A673 (cell line): ENCODE data around the gene TMEM163. TPM values are rescaled to one million over a fixed set of nuclear protein-coding genes. Genes with fewer than 3 reads are reported as not detected.
A peak's percentile ranks its signal among the peaks of the same experiment; 100 is the strongest.

Experiments used
- BruUV-seq: library from RNA; stranded (reverse); fragments of 400-500 nt; replicated peaks from 2 replicates; lab custom pipeline; 2021; lab: Mats Ljungman, UMichigan
- CTCF ChIA-PET: fragments of 300-600 bp; sonication (Branson Sonifier 250); formaldehyde crosslinking; loops from one replicate; lab custom pipeline; 2022; ENCODE audit warnings: antibody characterized with exemption; lab: Charles Lee
- POLR2A ChIA-PET: fragments of 300-600 bp; sonication (Branson Sonifier 250); formaldehyde crosslinking; loops from one replicate; lab custom pipeline; 2022; ENCODE audit warnings: antibody characterized with exemption; ENCODE audit not compliant: low non-redundant PET; lab: Charles Lee
- DNase-seq: peaks from one replicate; pipeline ENCODE4 v3.0.0-alpha.2; 2015; ENCODE audit warnings: low spot score
- H3K27ac ChIP-seq: fragments of 200-600 bp; sonication (generic); 2 replicates; pipeline ENCODE4 v1.5.1; 2016; ENCODE audit warnings: mixed run types, low read depth, mild to moderate bottlenecking, mixed read lengths, antibody characterized with exemption, low read length; ENCODE audit not compliant: poor library complexity, severe bottlenecking
- H3K27me3 ChIP-seq: fragments of 200-600 bp; sonication (generic); replicated peaks from 2 replicates; pipeline ENCODE4 v1.6.1; 2017; ENCODE audit warnings: mixed run types, low read depth, mild to moderate bottlenecking, mixed read lengths, antibody characterized with exemption, low read length; ENCODE audit not compliant: insufficient read depth, poor library complexity
- H3K36me3 ChIP-seq: fragments of 200-600 bp; sonication (generic); 2 replicates; pipeline ENCODE4 v1.6.1; 2016; ENCODE audit warnings: mixed run types, mild to moderate bottlenecking, mixed read lengths, antibody characterized with exemption, low read length; ENCODE audit not compliant: insufficient read depth, poor library complexity, severe bottlenecking
- H3K4me1 ChIP-seq: fragments of 200-600 bp; sonication (generic); 2 replicates; pipeline ENCODE4 v1.6.1; 2017; ENCODE audit warnings: mixed run types, mild to moderate bottlenecking, mixed read lengths, antibody characterized with exemption, low read length; ENCODE audit not compliant: insufficient read depth, poor library complexity, severe bottlenecking
- H3K4me3 ChIP-seq: fragments of 200-600 bp; sonication (generic); 2 replicates; pipeline ENCODE4 v1.5.1; 2016; ENCODE audit warnings: low read depth, mixed run types, mild to moderate bottlenecking, mixed read lengths, low read length; ENCODE audit not compliant: poor library complexity, severe bottlenecking
- H3K9me3 ChIP-seq: fragments of 200-600 bp; sonication (generic); 2 replicates; pipeline ENCODE4 v1.6.1; 2016; ENCODE audit warnings: mixed run types, low read depth, mild to moderate bottlenecking, mixed read lengths, antibody characterized with exemption, low read length; ENCODE audit not compliant: poor library complexity, severe bottlenecking
- CTCF ChIP-seq: fragments of 300-800, 200-600 bp; sonication (generic); conservative IDR thresholded peaks from 2 replicates; pipeline ENCODE4 v1.5.1; 2017; ENCODE audit warnings: low read depth, mild to moderate bottlenecking, antibody characterized with exemption, low read length, moderate library complexity, mixed read lengths
- EZH2 ChIP-seq: fragments of 200-600 bp; sonication (generic); IDR thresholded peaks from 2 replicates; pipeline ENCODE4 v1.6.1; 2017; ENCODE audit warnings: borderline replicate concordance, low read depth, mild to moderate bottlenecking, mixed read lengths, antibody characterized with exemption, low read length; ENCODE audit not compliant: poor library complexity, severe bottlenecking
- intact Hi-C: fragments of 100-400 bp; cut with micrococcal nuclease; formaldehyde crosslinking; loops from one replicate; pipeline ENCODE4 v1.10.0; 2022; ENCODE audit not compliant: unreplicated experiment
- total RNA-seq: library from RNA; stranded (reverse); gene quantifications from 2 replicates; pipeline ENCODE4 v1.2.3, GENCODE V29; 2021

Gene TMEM163
- total RNA-seq, 1 experiment from 2014 or later, result not detected

- POLR2A ChIA-PET, result no interaction called here
- CTCF ChIA-PET, result no interaction called here
- H3K4me1 ChIP-seq, result no peaks in the 10 kb centered on the region
- H3K27me3 ChIP-seq, result peaks cover 34% of the 10 kb centered on the region
- H3K27ac ChIP-seq, result no peak overlapping the region
- BruUV-seq, result no TSS peak
- no peak for DNase-seq
- no peak overlapping the region for H3K4me3 ChIP-seq
- no peaks in the 10 kb centered on the region for H3K36me3 ChIP-seq
- H3K9me3 ChIP-seq, result no peaks in the 10 kb centered on the region
- intact Hi-C loops, result no loop called here
- TF ChIP-seq CTCF (no peak), EZH2 (no peak)
These were observed 225.0 kb downstream of the TMEM163 start for GRCh38 chr2:134493797-134494196.

- H3K4me3 ChIP-seq, result no peak overlapping the region
- H3K36me3 ChIP-seq, result no peaks in the 10 kb centered on the region
- no peak overlapping the region for H3K27ac ChIP-seq
- H3K9me3 ChIP-seq, result no peaks in the 10 kb centered on the region
- DNase-seq, result peak; percentile 23
- ChIA-PET POLR2A (no interaction called here), CTCF (no interaction called here)
- peaks cover 47% of the 10 kb centered on the region for H3K27me3 ChIP-seq
- no TSS peak for BruUV-seq
- no peaks in the 10 kb centered on the region for H3K4me1 ChIP-seq
- TF ChIP-seq EZH2, result no peak
- TF ChIP-seq CTCF, result 0 out of 2 replicates have a peak, but pooled peaks have one; percentile 25
- intact Hi-C loops, result no loop called here
These were observed 226.9 kb downstream of the TMEM163 start for GRCh38 chr2:134491771-134492441.

- BruUV-seq, result no TSS peak
- intact Hi-C loops, result no loop called here
These were observed 227.8 kb downstream of the TMEM163 start for GRCh38 chr2:134491022-134491421.

More at GRCh38 chr2:134491022-134491421, 227.8 kb downstream of the TMEM163 start:
- CTCF ChIA-PET, result no interaction called here
- POLR2A ChIA-PET, result no interaction called here
- no peaks in the 10 kb centered on the region for H3K9me3 ChIP-seq
- H3K4me3 ChIP-seq, result no peak overlapping the region
- TF ChIP-seq EZH2 (no peak), CTCF (no peak)
- no peaks in the 10 kb centered on the region for H3K4me1 ChIP-seq
- H3K36me3 ChIP-seq, result no peaks in the 10 kb centered on the region
- no peak overlapping the region for H3K27ac ChIP-seq
- peaks cover 55% of the 10 kb centered on the region for H3K27me3 ChIP-seq
- no peak for DNase-seq
